AG04449 (cell line): ENCODE measurements around the gene TNKS2.

ENCODE experiments used
- CTCF ChIA-PET: fragments of 350-600 bp; formaldehyde crosslinking; extraction: SDS; loops from one replicate; lab custom pipeline; 2021; ENCODE audit warnings: antibody characterized with exemption; lab: Yijun Ruan, JAX
- POLR2A ChIA-PET: fragments of 400-600, 350-600 bp; formaldehyde crosslinking; extraction: SDS; loops from one replicate; lab custom pipeline; 2020; ENCODE audit warnings: antibody characterized with exemption, inconsistent platforms; lab: Yijun Ruan, JAX
- DNase-seq: peaks from one replicate; pipeline ENCODE4 v3.0.0-alpha.2; 2010; ENCODE audit warnings: low read depth, low spot score
- H3K4me3 ChIP-seq: 2 replicates; pipeline ENCODE4 v1.5.1; 2011; ENCODE audit warnings: low read depth, mild to moderate bottlenecking, control low read depth, low read length
- CTCF ChIP-seq: IDR thresholded peaks from one replicate; pipeline ENCODE4 v1.5.1; 2011; ENCODE audit warnings: mild to moderate bottlenecking, moderate library complexity, low read length, control low read depth, inconsistent platforms; ENCODE audit not compliant: insufficient read depth; ENCODE audit errors: missing control alignments

TNKS2 gene

GRCh38 chr10:91883549-91884444 is 85.6 kb downstream of the TNKS2 start:
- peak overlapping the region; percentile 27; the same call in 1 of the 2 replicates for H3K4me3 ChIP-seq
- ChIA-PET CTCF (interaction anchor here (1.1 kb wide), 1 partner anchor 29 kb away, joined by 3 read pairs; no protein-coding TSS in a partner anchor), POLR2A (no interaction called here)
- no peak for TF ChIP-seq CTCF
- DNase-seq, result peak; percentile 23

GRCh38 chr10:91884536-91884935 is 86.3 kb downstream of the TNKS2 start:
- ChIA-PET CTCF (interaction anchor here (0.8 kb wide), 1 partner anchor 125 kb away, joined by 3 read pairs; no protein-coding TSS in a partner anchor), POLR2A (no interaction called here)
- no peak overlapping the region for H3K4me3 ChIP-seq
- no peak for DNase-seq
- TF ChIP-seq CTCF, result no peak

- no peak for TF ChIP-seq CTCF
- DNase-seq, result no peak
- ChIA-PET CTCF (interaction anchor here (0.8 kb wide), 1 partner anchor 126 kb away, joined by 3 read pairs; no protein-coding TSS in a partner anchor), POLR2A (no interaction called here)
- no peak overlapping the region for H3K4me3 ChIP-seq
Observed at GRCh38 chr10:91885362-91886079, 87.3 kb downstream of the TNKS2 start.

GRCh38 chr10:91886954-91887271 is 88.7 kb downstream of the TNKS2 start:
- ChIA-PET CTCF (interaction anchor here (0.8 to 1.4 kb wide), 2 partner anchors 26 to 30 kb away, joined by 3 to 8 read pairs; no protein-coding TSS in a partner anchor), POLR2A (interaction anchor here (0.9 kb wide), 1 partner anchor 63 kb away, joined by 3 read pairs; no protein-coding TSS in a partner anchor)
- no peak for DNase-seq
- peak overlapping the region; percentile 64 for H3K4me3 ChIP-seq
- TF ChIP-seq CTCF, result no peak

- ChIA-PET CTCF (interaction anchor here (0.8 to 1.4 kb wide), 2 partner anchors 25 to 30 kb away, joined by 3 to 8 read pairs; no protein-coding TSS in a partner anchor), POLR2A (interaction anchor here (0.9 kb wide), 1 partner anchor 62 kb away, joined by 3 read pairs; no protein-coding TSS in a partner anchor)
- peak overlapping the region; percentile 64 for H3K4me3 ChIP-seq
- no peak for TF ChIP-seq CTCF
- DNase-seq, result no peak
Observed at GRCh38 chr10:91887272-91888076, 89.2 kb downstream of the TNKS2 start.
